SK-N-SH (cell line): ENCODE results near the gene PHACTR3. TPM values are rescaled to one million over a fixed set of nuclear protein-coding genes. Genes with fewer than 3 reads are reported as not detected.

Experiments
- CTCF ChIA-PET: fragments of 300-600, 350-600 bp; formaldehyde crosslinking; extraction: SDS; loops from one replicate; lab custom pipeline; 2021; lab: Yijun Ruan, JAX
- POLR2A ChIA-PET: fragments of 350-600 bp; sonication (Branson Sonifier 250); formaldehyde crosslinking; extraction: SDS; loops from one replicate; lab custom pipeline; 2020; ENCODE audit warnings: antibody characterized with exemption, inconsistent platforms; lab: Yijun Ruan, JAX
- DNase-seq: peaks from one replicate; pipeline ENCODE4 v3.0.0; 2012
- H2AFZ ChIP-seq: fragments of 200-600 bp; sonication (generic); 2 replicates; pipeline ENCODE4 v1.8.1; 2016; ENCODE audit warnings: antibody characterized with exemption, mild to moderate bottlenecking, low read depth
- H3F3A ChIP-seq: fragments of 200-600 bp; sonication (generic); replicated peaks from 2 replicates; pipeline ENCODE3; 2016; ENCODE audit warnings: antibody characterized with exemption, mild to moderate bottlenecking; ENCODE audit not compliant: insufficient read depth
- H3K27ac ChIP-seq, 2 experiments: fragments of 200-500 bp in 1 of 2; fragments of 200-600 bp in 1 of 2; sonication (Bioruptor generic) in 1 of 2; sonication (generic), shearing (Covaris generic) in 1 of 2; 2 replicates each; pipeline versions ENCODE4 v1.5.1 to v1.6.1; 2014 to 2016; ENCODE audit warnings: low read depth in 2 of 2, inconsistent platforms in 1 of 2, low read length in 1 of 2, mild to moderate bottlenecking in 1 of 2, mixed read lengths in 1 of 2
- H3K27me3 ChIP-seq: fragments of 200-600 bp; sonication (generic), shearing (Covaris generic); 2 replicates; pipeline ENCODE4 v1.6.1; 2016; ENCODE audit warnings: mixed run types; ENCODE audit not compliant: insufficient read depth
- H3K36me3 ChIP-seq, 2 experiments: fragments of 200-500 bp in 1 of 2; fragments of 200-600 bp in 1 of 2; sonication (Bioruptor generic) in 1 of 2; sonication (generic) in 1 of 2; replicated peaks in 1 of 2; 2 replicates each; pipeline versions ENCODE3 to v1.5.1; 2014 to 2016; ENCODE audit warnings: low read length in 1 of 2, mild to moderate bottlenecking in 1 of 2; ENCODE audit not compliant: insufficient read depth in 2 of 2, control insufficient read depth in 1 of 2
- H3K4me1 ChIP-seq, 2 experiments: fragments of 200-500 bp in 1 of 2; fragments of 200-600 bp in 1 of 2; sonication (Bioruptor generic) in 1 of 2; sonication (generic), shearing (Covaris generic) in 1 of 2; 2 replicates each; pipeline versions ENCODE4 v1.5.1 to v1.6.1; 2014 to 2016; ENCODE audit warnings: low read depth in 1 of 2, low read length in 1 of 2, mixed run types in 1 of 2; ENCODE audit not compliant: insufficient read depth in 2 of 2, control insufficient read depth in 1 of 2
- H3K4me2 ChIP-seq: fragments of 200-600 bp; sonication (generic), shearing (Covaris generic); 2 replicates; pipeline ENCODE4 v1.6.1; 2017; ENCODE audit warnings: mixed run types
- H3K4me3 ChIP-seq, 2 experiments: fragments of 200-500 bp in 1 of 2; fragments of 200-600 bp in 1 of 2; sonication (Bioruptor generic) in 1 of 2; sonication (generic), shearing (Covaris generic) in 1 of 2; 2 replicates each; pipeline versions ENCODE4 v1.5.1 to v1.8.1; 2014 to 2016; ENCODE audit warnings: low read depth in 2 of 2, inconsistent platforms in 1 of 2, low read length in 1 of 2, mild to moderate bottlenecking in 1 of 2, mixed read lengths in 1 of 2, moderate library complexity in 1 of 2
- H3K79me2 ChIP-seq: fragments of 200-600 bp; sonication (generic); 2 replicates; pipeline ENCODE4 v1.8.1; 2017; ENCODE audit warnings: mild to moderate bottlenecking; ENCODE audit not compliant: insufficient read depth
- H3K9ac ChIP-seq: fragments of 200-600 bp; sonication (generic); 2 replicates; pipeline ENCODE4 v1.6.1; 2017; ENCODE audit warnings: mixed run types
- H3K9me2 ChIP-seq: fragments of 200-600 bp; sonication (generic); 2 replicates; pipeline ENCODE4 v1.6.1; 2017; ENCODE audit warnings: mixed run types
- H3K9me3 ChIP-seq: fragments of 200-600 bp; sonication (generic); 2 replicates; pipeline ENCODE4 v1.6.1; 2017; ENCODE audit warnings: mixed run types, mild to moderate bottlenecking, moderate library complexity
- H4K20me1 ChIP-seq: fragments of 200-600 bp; sonication (generic); 2 replicates; pipeline ENCODE4 v1.6.1; 2017; ENCODE audit warnings: mild to moderate bottlenecking, mixed run types; ENCODE audit not compliant: insufficient read depth
- CHD2 ChIP-seq: fragments of 150-350 bp; IDR thresholded peaks from 2 replicates; pipeline ENCODE4 v1.6.1; 2018; ENCODE audit warnings: low read length; ENCODE audit not compliant: partially characterized antibody
- EZH2phosphoT487 ChIP-seq: fragments of 200-600 bp; sonication (generic); IDR thresholded peaks from 2 replicates; pipeline ENCODE4 v1.6.1; 2017; ENCODE audit warnings: low read depth, mixed run types, mild to moderate bottlenecking, antibody characterized with exemption, moderate library complexity, borderline replicate concordance
- FOXM1 ChIP-seq: IDR thresholded peaks from 2 replicates; pipeline ENCODE4 v1.4.0; 2012; ENCODE audit warnings: low read depth, mild to moderate bottlenecking
- GATA2 ChIP-seq: sonication (generic); formaldehyde crosslinking; IDR thresholded peaks from 2 replicates; pipeline ENCODE4 v1.5.0; 2020; ENCODE audit warnings: mild to moderate bottlenecking, missing genetic modification reagents
- MEF2A ChIP-seq: IDR thresholded peaks from 2 replicates; pipeline ENCODE4 v1.4.0; 2012; ENCODE audit warnings: low read depth, borderline replicate concordance
- MXI1 ChIP-seq: IDR thresholded peaks from 2 replicates; pipeline ENCODE4 v1.6.1; 2012; ENCODE audit warnings: mild to moderate bottlenecking, low read depth, low read length, improper control_type of control experiment
- RAD21 ChIP-seq: IDR thresholded peaks from 2 replicates; pipeline ENCODE4 v1.6.1; 2012; ENCODE audit warnings: mild to moderate bottlenecking, low read length
- RXRA ChIP-seq: IDR thresholded peaks from 2 replicates; pipeline ENCODE4 v1.4.0; 2012; ENCODE audit warnings: low read depth, mild to moderate bottlenecking, borderline replicate concordance
- SMC3 ChIP-seq: IDR thresholded peaks from 2 replicates; pipeline ENCODE4 v1.6.1; 2012; ENCODE audit warnings: low read depth, low read length, improper control_type of control experiment
- WGBS: methylation state at CpG from one replicate; pipeline ENCODE4 v1.1.6; 2017; ENCODE audit warnings: low lambda C conversion rate; 5-methylcytosine and 5-hydroxymethylcytosine counted together
- polyA plus RNA-seq, 3 experiments: library from polyadenylated mRNA; depleted of rRNA; stranded (reverse); fragments of >200 nt; gene quantifications; 2 replicates each; pipeline ENCODE4 v1.2.3, GENCODE V29; 2012
- TF ChIP-seq, protein P1 (sequence below): IDR thresholded peaks from 2 replicates; pipeline ENCODE4 v1.4.0; 2012; ENCODE audit warnings: low read depth
- TF ChIP-seq, protein P2 (sequence below): fragments of 200-600 bp; sonication (generic); IDR thresholded peaks from 2 replicates; pipeline ENCODE4 v1.6.1; 2017; ENCODE audit warnings: antibody characterized with exemption, mild to moderate bottlenecking, moderate library complexity

PHACTR3 gene
- polyA plus RNA-seq, 1 of the 3 experiments (the other 2 are of a cell fraction), result 0.10 TPM

- no peak for TF ChIP-seq MXI1
These were observed 53.2 kb downstream of the PHACTR3 start (continued) for GRCh38 chr20:59657459-59658046.

- H3K9me3 ChIP-seq, result peaks cover 10% of the 10 kb centered on the region
- no peak for DNase-seq
- ChIA-PET POLR2A (no interaction called here), CTCF (interaction anchor here (0.7 kb wide), 1 partner anchor 10 kb away, joined by 3 read pairs; no protein-coding TSS in a partner anchor)
- H4K20me1 ChIP-seq, result no peaks in the 10 kb centered on the region
- H3F3A ChIP-seq, result no peaks in the 10 kb centered on the region
- no peak overlapping the region for H2AFZ ChIP-seq
- H3K9ac ChIP-seq, result no peak overlapping the region
- no peak overlapping the region for H3K27ac ChIP-seq
- H3K4me1 ChIP-seq, result no peaks in the 10 kb centered on the region
- no peaks in the 10 kb centered on the region for H3K27me3 ChIP-seq
- no peaks in the 10 kb centered on the region for H3K79me2 ChIP-seq
- H3K4me3 ChIP-seq, result no peak overlapping the region
- H3K36me3 ChIP-seq, result no peaks in the 10 kb centered on the region
- TF ChIP-seq CHD2 (no peak), FOXM1 (no peak), RXRA (no peak), MEF2A (no peak), EZH2phosphoT487 (no peak), RAD21 (no peak), GATA2 (no peak)
- TF ChIP-seq, protein P1, sequence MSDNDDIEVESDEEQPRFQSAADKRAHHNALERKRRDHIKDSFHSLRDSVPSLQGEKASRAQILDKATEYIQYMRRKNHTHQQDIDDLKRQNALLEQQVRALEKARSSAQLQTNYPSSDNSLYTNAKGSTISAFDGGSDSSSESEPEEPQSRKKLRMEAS, result no peak
- TF ChIP-seq, protein P2, sequence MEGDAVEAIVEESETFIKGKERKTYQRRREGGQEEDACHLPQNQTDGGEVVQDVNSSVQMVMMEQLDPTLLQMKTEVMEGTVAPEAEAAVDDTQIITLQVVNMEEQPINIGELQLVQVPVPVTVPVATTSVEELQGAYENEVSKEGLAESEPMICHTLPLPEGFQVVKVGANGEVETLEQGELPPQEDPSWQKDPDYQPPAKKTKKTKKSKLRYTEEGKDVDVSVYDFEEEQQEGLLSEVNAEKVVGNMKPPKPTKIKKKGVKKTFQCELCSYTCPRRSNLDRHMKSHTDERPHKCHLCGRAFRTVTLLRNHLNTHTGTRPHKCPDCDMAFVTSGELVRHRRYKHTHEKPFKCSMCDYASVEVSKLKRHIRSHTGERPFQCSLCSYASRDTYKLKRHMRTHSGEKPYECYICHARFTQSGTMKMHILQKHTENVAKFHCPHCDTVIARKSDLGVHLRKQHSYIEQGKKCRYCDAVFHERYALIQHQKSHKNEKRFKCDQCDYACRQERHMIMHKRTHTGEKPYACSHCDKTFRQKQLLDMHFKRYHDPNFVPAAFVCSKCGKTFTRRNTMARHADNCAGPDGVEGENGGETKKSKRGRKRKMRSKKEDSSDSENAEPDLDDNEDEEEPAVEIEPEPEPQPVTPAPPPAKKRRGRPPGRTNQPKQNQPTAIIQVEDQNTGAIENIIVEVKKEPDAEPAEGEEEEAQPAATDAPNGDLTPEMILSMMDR, result no peak
- H3K4me2 ChIP-seq, result no peak overlapping the region
- no peaks in the 10 kb centered on the region for H3K9me2 ChIP-seq
- WGBS, result 85% methylated on average over 2 of the region's 2 CpGs
These were observed 56.1 kb downstream of the PHACTR3 start for GRCh38 chr20:59660471-59660870.

DNA sequence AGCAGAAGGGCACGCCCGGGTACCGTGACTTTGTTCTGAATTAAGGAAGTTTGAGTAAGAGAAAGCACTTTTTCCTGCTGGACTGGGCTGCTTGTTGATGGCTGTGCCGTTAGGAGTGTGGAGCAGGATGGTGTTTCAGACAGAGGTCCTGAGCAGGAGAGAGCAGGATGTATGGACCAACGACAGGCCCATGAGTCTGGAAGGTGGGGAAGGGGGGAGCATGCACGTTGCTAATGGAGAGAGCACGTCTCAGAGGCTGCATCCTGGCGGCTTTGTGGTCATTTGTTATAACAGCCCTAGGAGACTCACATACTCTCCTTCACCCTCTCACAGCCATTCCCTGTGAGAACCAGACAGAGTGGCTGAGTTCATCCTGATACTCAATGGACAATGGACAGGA, 56.8 kb downstream of the PHACTR3 start:
- Histone ChIP-seq H3K4me1 (no peaks in the 10 kb centered on the region), H4K20me1 (no peaks in the 10 kb centered on the region), H3F3A (no peaks in the 10 kb centered on the region), H3K27ac (no peak overlapping the region), H3K4me2 (no peak overlapping the region), H3K4me3 (no peak overlapping the region), H3K79me2 (no peaks in the 10 kb centered on the region), H3K9ac (no peak overlapping the region), H3K9me2 (no peaks in the 10 kb centered on the region), H2AFZ (no peak overlapping the region)
- ChIA-PET CTCF (no interaction called here), POLR2A (no interaction called here)
- DNase-seq, result no peak
- no peak for TF ChIP-seq SMC3
- TF ChIP-seq, all 33 proteins: peak for 0
- no peaks in the 10 kb centered on the region for H3K36me3 ChIP-seq
- no peaks in the 10 kb centered on the region for H3K27me3 ChIP-seq
- H3K9me3 ChIP-seq, result peaks cover 10% of the 10 kb centered on the region
- WGBS, result 28% methylated on average over 8 of the region's 8 CpGs
